Astrocyte (in vitro differentiated cells and primary cell): ENCODE results near the gene GNB1. TPM values are rescaled to one million over a fixed set of nuclear protein-coding genes. Genes with fewer than 3 reads are reported as not detected.

Experiments
- DNase-seq: peaks from one replicate; pipeline ENCODE4 v3.0.0-alpha.2; 2010; ENCODE audit warnings: low read depth
- FAIRE-seq: peaks from 2 replicates; lab custom pipeline; 2011; peaks lifted over from hg19 to GRCh38; lab: Jason Lieb, UNC
- H2AFZ ChIP-seq: 2 replicates; pipeline ENCODE4 v1.6.0; 2012; ENCODE audit warnings: low read depth, low read length, inconsistent platforms
- H3K27ac ChIP-seq: 2 replicates; pipeline ENCODE4 v1.5.1; 2011; ENCODE audit warnings: low read depth, low read length, inconsistent platforms
- H3K27me3 ChIP-seq: 2 replicates; pipeline ENCODE4 v1.6.0; 2011; ENCODE audit warnings: low read length, inconsistent platforms; ENCODE audit not compliant: insufficient read depth
- H3K36me3 ChIP-seq: 2 replicates; pipeline ENCODE4 v1.5.1; 2011; ENCODE audit warnings: low read length, inconsistent platforms; ENCODE audit not compliant: insufficient read depth
- H3K4me1 ChIP-seq: 2 replicates; pipeline ENCODE4 v1.5.1; 2011; ENCODE audit warnings: low read length, inconsistent platforms; ENCODE audit not compliant: insufficient read depth
- H3K4me2 ChIP-seq: 2 replicates; pipeline ENCODE4 v1.6.0; 2012; ENCODE audit warnings: low read length, inconsistent platforms
- H3K4me3 ChIP-seq: 2 replicates; pipeline ENCODE4 v1.5.1; 2011; ENCODE audit warnings: low read depth, mild to moderate bottlenecking, low read length, inconsistent platforms; ENCODE audit not compliant: insufficient read depth
- H3K79me2 ChIP-seq: 2 replicates; pipeline ENCODE4 v1.6.0; 2012; ENCODE audit warnings: mild to moderate bottlenecking, low read length, inconsistent platforms; ENCODE audit not compliant: insufficient read depth
- H3K9ac ChIP-seq: 2 replicates; pipeline ENCODE4 v1.6.0; 2012; ENCODE audit warnings: mild to moderate bottlenecking, low read length, inconsistent platforms
- H3K9me3 ChIP-seq: 2 replicates; pipeline ENCODE4 v1.5.1; 2012; ENCODE audit warnings: low read depth, mild to moderate bottlenecking, low read length, inconsistent platforms; ENCODE audit not compliant: insufficient read depth
- H4K20me1 ChIP-seq: 2 replicates; pipeline ENCODE4 v1.6.0; 2012; ENCODE audit warnings: low read length, inconsistent platforms; ENCODE audit not compliant: insufficient read depth
- H3K27ac Mint-ChIP-seq: one replicate; pipeline ENCODE4 v1.8.0; 2021; ENCODE audit warnings: mild to moderate bottlenecking, mixed read lengths; ENCODE audit not compliant: unreplicated experiment
- H3K27me3 Mint-ChIP-seq: one replicate; pipeline ENCODE4 v1.8.0; 2021; ENCODE audit warnings: low read depth, mixed read lengths; ENCODE audit not compliant: unreplicated experiment
- H3K36me3 Mint-ChIP-seq: one replicate; pipeline ENCODE4 v1.8.0; 2021; ENCODE audit warnings: low read depth, mixed read lengths; ENCODE audit not compliant: unreplicated experiment
- H3K4me1 Mint-ChIP-seq: one replicate; pipeline ENCODE4 v1.8.0; 2021; ENCODE audit warnings: low read depth, mixed read lengths; ENCODE audit not compliant: unreplicated experiment
- H3K4me3 Mint-ChIP-seq: one replicate; pipeline ENCODE4 v1.8.0; 2021; ENCODE audit warnings: mild to moderate bottlenecking, moderate library complexity, mixed read lengths; ENCODE audit not compliant: unreplicated experiment
- H3K9me3 Mint-ChIP-seq: one replicate; pipeline ENCODE4 v1.8.0; 2021; ENCODE audit warnings: mild to moderate bottlenecking, mixed read lengths; ENCODE audit not compliant: unreplicated experiment
- CTCF ChIP-seq: IDR thresholded peaks from 2 replicates; pipeline ENCODE4 v1.5.1; 2011; ENCODE audit warnings: low read depth, mild to moderate bottlenecking, inconsistent platforms, low read length, moderate library complexity; ENCODE audit not compliant: insufficient read depth
- EZH2 ChIP-seq: IDR thresholded peaks from 2 replicates; pipeline ENCODE4 v1.6.1; 2012; ENCODE audit warnings: mild to moderate bottlenecking, low read length, inconsistent platforms; ENCODE audit not compliant: insufficient read depth
- total RNA-seq: library from RNA; stranded (reverse); gene quantifications from 2 replicates; pipeline ENCODE4 v1.2.1, GENCODE V29; 2021

GNB1 gene
- total RNA-seq, 1 donor from 2014 or later = 602 TPM

DNA sequence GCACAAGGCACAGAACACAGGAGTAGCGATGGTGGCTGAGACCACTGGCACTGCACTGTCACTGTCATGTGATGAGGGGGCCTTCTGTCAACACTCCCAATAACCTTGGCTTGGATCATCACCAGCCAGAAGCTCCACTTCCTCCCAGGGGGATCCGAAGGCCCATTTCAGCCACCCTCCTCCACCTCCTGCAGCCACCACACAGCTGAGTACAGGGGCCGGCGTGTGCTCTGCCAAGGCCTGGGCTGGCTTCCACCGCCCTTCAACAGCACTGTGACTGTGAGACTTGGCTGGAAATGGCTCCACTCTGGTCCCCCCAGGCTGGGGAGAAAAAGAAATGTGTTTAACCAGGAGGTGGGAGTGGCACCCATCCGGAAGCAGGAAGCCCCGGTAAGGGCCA is 102.8 kb downstream of the GNB1 start:
- H3K9ac ChIP-seq = no peak overlapping the region
- no peak overlapping the region for H3K27ac Mint-ChIP-seq
- no peak overlapping the region for H3K4me3 ChIP-seq
- H3K4me3 Mint-ChIP-seq = no peak overlapping the region
- peaks cover 53% of the 10 kb centered on the region for H3K36me3 ChIP-seq
- H4K20me1 ChIP-seq = peaks cover 83% of the 10 kb centered on the region
- no peak for DNase-seq
- H3K4me1 ChIP-seq = peaks cover 5% of the 10 kb centered on the region
- peaks cover 59% of the 10 kb centered on the region for H3K79me2 ChIP-seq
- no peak for TF ChIP-seq CTCF
- no peak for TF ChIP-seq EZH2
- peaks cover 28% of the 10 kb centered on the region for H3K36me3 Mint-ChIP-seq
- no peak overlapping the region for H3K4me2 ChIP-seq
- no peaks in the 10 kb centered on the region for H3K9me3 Mint-ChIP-seq
- H3K27me3 ChIP-seq = no peaks in the 10 kb centered on the region
- no peak for FAIRE-seq
- H3K27me3 Mint-ChIP-seq = no peaks in the 10 kb centered on the region
- H3K4me1 Mint-ChIP-seq = peaks cover 6% of the 10 kb centered on the region
- H3K9me3 ChIP-seq = no peaks in the 10 kb centered on the region
- no peak overlapping the region for H3K27ac ChIP-seq
- H2AFZ ChIP-seq = no peak overlapping the region

DNA sequence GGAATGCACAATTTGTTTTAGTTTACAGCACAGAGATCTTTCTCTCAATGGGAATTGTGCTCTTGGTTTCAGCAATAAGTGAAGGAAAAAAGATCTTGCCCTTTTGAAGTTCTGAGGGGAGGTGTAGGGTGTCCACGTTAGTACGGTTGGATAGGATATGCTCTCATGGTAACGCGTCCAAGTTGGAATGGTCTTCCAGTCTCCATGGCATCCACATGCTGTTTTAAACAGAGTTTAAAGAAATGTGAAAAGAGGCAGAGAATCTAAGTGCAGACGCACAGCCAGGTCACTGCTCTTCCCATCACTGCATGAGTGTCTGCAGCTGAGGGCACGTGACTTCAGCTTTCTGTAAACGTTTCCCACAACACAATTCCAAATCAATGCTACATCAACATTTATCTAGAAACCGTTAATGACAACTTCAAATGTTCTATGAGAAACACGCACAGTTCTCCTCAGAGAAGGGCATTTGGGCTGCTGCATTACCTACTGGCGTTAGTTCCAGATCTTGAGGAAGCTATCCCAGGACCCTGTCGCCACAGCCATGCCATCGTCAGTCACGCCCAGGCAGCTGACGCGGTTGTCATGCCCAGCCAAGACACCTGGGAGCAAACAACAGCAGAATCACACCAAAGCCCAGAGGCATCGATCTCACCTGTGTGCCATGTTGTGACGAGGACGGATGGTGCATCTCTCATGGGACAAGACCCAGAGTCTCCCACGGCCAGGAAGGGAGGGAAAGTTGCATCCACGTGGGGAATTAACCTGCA is 103.9 kb downstream of the GNB1 start:
- Mint-ChIP-seq H3K27me3 (no peaks in the 10 kb centered on the region), H3K27ac (no peak overlapping the region), H3K4me3 (no peak overlapping the region), H3K36me3 (peaks cover 24% of the 10 kb centered on the region), H3K4me1 (peaks cover 7% of the 10 kb centered on the region), H3K9me3 (no peaks in the 10 kb centered on the region)
- no peak for DNase-seq
- TF ChIP-seq CTCF (no peak), EZH2 (no peak)
- Histone ChIP-seq H4K20me1 (peaks cover 82% of the 10 kb centered on the region), H3K9me3 (no peaks in the 10 kb centered on the region), H3K27me3 (no peaks in the 10 kb centered on the region), H3K9ac (no peak overlapping the region), H3K36me3 (peaks cover 43% of the 10 kb centered on the region), H3K79me2 (peaks cover 49% of the 10 kb centered on the region), H3K4me2 (no peak overlapping the region), H3K4me3 (no peak overlapping the region), H3K27ac (no peak overlapping the region), H3K4me1 (peaks cover 16% of the 10 kb centered on the region), H2AFZ (no peak overlapping the region)
- no peak for FAIRE-seq

DNA sequence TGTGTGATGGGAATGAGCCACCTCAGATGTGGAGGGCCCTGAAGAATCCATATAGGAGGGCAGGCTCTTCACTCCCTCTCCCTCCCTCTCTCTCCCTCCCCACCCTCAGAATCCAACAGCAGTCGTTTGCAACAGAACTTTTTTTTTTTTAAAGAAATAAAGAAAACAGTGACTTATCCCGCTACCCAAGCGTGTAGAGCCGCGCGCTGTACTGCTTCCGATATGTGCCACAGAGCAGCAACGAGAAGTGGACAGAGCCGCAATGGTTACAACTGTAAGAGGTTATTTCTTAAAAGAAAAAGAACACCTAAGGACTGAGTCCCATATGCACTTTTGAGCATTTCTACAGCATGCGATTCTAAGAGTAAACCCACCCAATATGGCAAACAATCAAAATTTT is 105.2 kb downstream of the GNB1 start:
- no peak for FAIRE-seq
- peaks cover 37% of the 10 kb centered on the region for H3K36me3 ChIP-seq

More for the DNA sequence above, 105.2 kb downstream of the GNB1 start:
- no peaks in the 10 kb centered on the region for H3K27me3 ChIP-seq
- H3K4me2 ChIP-seq = no peak overlapping the region
- no peak overlapping the region for H3K27ac ChIP-seq
- no peak overlapping the region for H3K4me3 Mint-ChIP-seq
- peaks cover 12% of the 10 kb centered on the region for H3K4me1 Mint-ChIP-seq
- peaks cover 38% of the 10 kb centered on the region for H3K79me2 ChIP-seq
- no peak overlapping the region for H3K9ac ChIP-seq
- H3K27ac Mint-ChIP-seq = no peak overlapping the region
- no peak for TF ChIP-seq CTCF
- no peak for TF ChIP-seq EZH2
- no peaks in the 10 kb centered on the region for H3K9me3 ChIP-seq
- no peaks in the 10 kb centered on the region for H3K9me3 Mint-ChIP-seq
- peaks cover 84% of the 10 kb centered on the region for H4K20me1 ChIP-seq
- H3K36me3 Mint-ChIP-seq = peaks cover 23% of the 10 kb centered on the region
- no peak overlapping the region for H2AFZ ChIP-seq
- H3K4me3 ChIP-seq = no peak overlapping the region
- peaks cover 17% of the 10 kb centered on the region for H3K4me1 ChIP-seq
- DNase-seq = no peak
- no peaks in the 10 kb centered on the region for H3K27me3 Mint-ChIP-seq
